ENCODE results near the gene ZNF722. TPM values are rescaled to one million over a fixed set of nuclear protein-coding genes. Genes with fewer than 3 reads are reported as not detected.

The ZNF722 gene
- total RNA-seq, 1 donor from 2014 or later: not detected

GRCh38 chr7:64045301-64046040 is 46.8 kb downstream of the ZNF722 start, which contains the start of gene ZNF727:
Gene ZNF727 (plus strand): TSS chr7:64045434. CDS start chr7:64045622, 188 bp downstream.
- peaks cover 1% of the 10 kb centered on the region for H3K36me3 Mint-ChIP-seq (ENCODE audit: insufficient read depth)
- no peak for DNase-seq (ENCODE audit: low spot score, unreplicated experiment)
- H3K27ac Mint-ChIP-seq: no peak within 1 kb of the TSS
- TF ChIP-seq, protein P1, sequence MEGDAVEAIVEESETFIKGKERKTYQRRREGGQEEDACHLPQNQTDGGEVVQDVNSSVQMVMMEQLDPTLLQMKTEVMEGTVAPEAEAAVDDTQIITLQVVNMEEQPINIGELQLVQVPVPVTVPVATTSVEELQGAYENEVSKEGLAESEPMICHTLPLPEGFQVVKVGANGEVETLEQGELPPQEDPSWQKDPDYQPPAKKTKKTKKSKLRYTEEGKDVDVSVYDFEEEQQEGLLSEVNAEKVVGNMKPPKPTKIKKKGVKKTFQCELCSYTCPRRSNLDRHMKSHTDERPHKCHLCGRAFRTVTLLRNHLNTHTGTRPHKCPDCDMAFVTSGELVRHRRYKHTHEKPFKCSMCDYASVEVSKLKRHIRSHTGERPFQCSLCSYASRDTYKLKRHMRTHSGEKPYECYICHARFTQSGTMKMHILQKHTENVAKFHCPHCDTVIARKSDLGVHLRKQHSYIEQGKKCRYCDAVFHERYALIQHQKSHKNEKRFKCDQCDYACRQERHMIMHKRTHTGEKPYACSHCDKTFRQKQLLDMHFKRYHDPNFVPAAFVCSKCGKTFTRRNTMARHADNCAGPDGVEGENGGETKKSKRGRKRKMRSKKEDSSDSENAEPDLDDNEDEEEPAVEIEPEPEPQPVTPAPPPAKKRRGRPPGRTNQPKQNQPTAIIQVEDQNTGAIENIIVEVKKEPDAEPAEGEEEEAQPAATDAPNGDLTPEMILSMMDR (IDR thresholded peaks at IDR 0.05; ENCODE audit: unreplicated experiment): no peak
- peaks cover 47% of the 10 kb centered on the region for H3K9me3 Mint-ChIP-seq (ENCODE audit: low read depth)
- no peaks in the 10 kb centered on the region for H3K27me3 Mint-ChIP-seq
- no peaks in the 10 kb centered on the region for H3K4me1 Mint-ChIP-seq (ENCODE audit: low read depth)
- H3K4me3 Mint-ChIP-seq (ENCODE audit: low read depth): no peak within 1 kb of the TSS

GRCh38 chr7:64046041-64046389 is 47.4 kb downstream of the ZNF722 start:
- H3K4me3 Mint-ChIP-seq (ENCODE audit: low read depth): no peak overlapping the region
- peaks cover 47% of the 10 kb centered on the region for H3K9me3 Mint-ChIP-seq (ENCODE audit: low read depth)
- TF ChIP-seq, protein P1 (IDR thresholded peaks at IDR 0.05; ENCODE audit: unreplicated experiment): no peak
- peaks cover 1% of the 10 kb centered on the region for H3K36me3 Mint-ChIP-seq (ENCODE audit: insufficient read depth)
- DNase-seq (ENCODE audit: low spot score, unreplicated experiment): no peak
- H3K27ac Mint-ChIP-seq: no peak overlapping the region
- H3K4me1 Mint-ChIP-seq (ENCODE audit: low read depth): no peaks in the 10 kb centered on the region
- H3K27me3 Mint-ChIP-seq: no peaks in the 10 kb centered on the region

Other genes with a start within 250 kb of the ZNF722 start
- gene ZNF727, start 46.6 kb downstream of the ZNF722 start, total RNA-seq: not detected in 2 replicates
- gene ZNF735, start 208.4 kb downstream of the ZNF722 start, total RNA-seq: not detected in 2 replicates
- not detected in 2 replicates for gene ZNF679, start 229.6 kb downstream of the ZNF722 start, total RNA-seq